HEK293 (cell line): Measurements from ENCODE around the gene WDR72.

Source experiments
- CTCF ChIA-PET: fragments of 350-600 bp; formaldehyde crosslinking; extraction: SDS; loops from one replicate; lab custom pipeline; 2021; ENCODE audit warnings: antibody characterized with exemption; lab: Yijun Ruan, JAX
- POLR2A ChIA-PET: fragments of 300-600 bp; formaldehyde crosslinking; extraction: SDS; loops from one replicate; lab custom pipeline; 2020; ENCODE audit warnings: antibody characterized with exemption, inconsistent platforms; lab: Yijun Ruan, JAX
- H3K27ac ChIP-seq: fragments of 200-500 bp; sonication (Bioruptor generic); 2 replicates; pipeline ENCODE4 v1.5.1; 2014; ENCODE audit warnings: low read depth, low read length, control low read depth, inconsistent platforms; ENCODE audit errors: extremely low read depth
- H3K36me3 ChIP-seq, 2 experiments: fragments of 200-500 bp in 1 of 2; sonication (Bioruptor generic) in 1 of 2; 1 replicate in 1 of 2; 2 replicates in 1 of 2; pipeline ENCODE4 v1.5.1; 2014 to 2017; ENCODE audit warnings: inconsistent platforms in 2 of 2, low read length in 2 of 2; ENCODE audit not compliant: control insufficient read depth in 2 of 2, insufficient read depth in 1 of 2
- H3K4me1 ChIP-seq: fragments of 200-500 bp; sonication (Bioruptor generic); 2 replicates; pipeline ENCODE4 v1.5.1; 2014; ENCODE audit warnings: mild to moderate bottlenecking, low read length, inconsistent platforms; ENCODE audit not compliant: control insufficient read depth, insufficient read depth
- H3K4me3 ChIP-seq: 2 replicates; pipeline ENCODE4 v1.5.1; 2011; ENCODE audit warnings: low read depth, mild to moderate bottlenecking, control low read depth, low read length, moderate library complexity
- H3K9me3 ChIP-seq: fragments of 200-500 bp; sonication (Bioruptor generic); 2 replicates; pipeline ENCODE4 v1.5.1; 2014; ENCODE audit warnings: low read depth, low read length, inconsistent platforms; ENCODE audit not compliant: control insufficient read depth, insufficient read depth
- BCL11B ChIP-seq: fragments of 450-650 bp; formaldehyde crosslinking; IDR thresholded peaks from 2 replicates; pipeline ENCODE4 v1.5.1; 2016; ENCODE audit warnings: low read depth, missing biosample characterization, missing genetic modification characterization
- BCL6B ChIP-seq: fragments of 450-650 bp; formaldehyde crosslinking; IDR thresholded peaks from 2 replicates; pipeline ENCODE4 v1.5.1; 2017; ENCODE audit warnings: missing biosample characterization, missing genetic modification characterization
- FEZF1 ChIP-seq: fragments of 450-650 bp; formaldehyde crosslinking; IDR thresholded peaks from 2 replicates; pipeline ENCODE4 v1.5.1; 2016; ENCODE audit warnings: missing biosample characterization, missing genetic modification characterization
- GLI2 ChIP-seq: fragments of 450-650 bp; formaldehyde crosslinking; IDR thresholded peaks from 2 replicates; pipeline ENCODE4; 2017; ENCODE audit warnings: missing biosample characterization, missing genetic modification characterization, low read depth, borderline replicate concordance
- KLF1 ChIP-seq: fragments of 450-650 bp; formaldehyde crosslinking; IDR thresholded peaks from 2 replicates; pipeline ENCODE4 v1.5.1; 2016; ENCODE audit warnings: missing biosample characterization, missing genetic modification characterization
- KLF16 ChIP-seq: fragments of 450-650 bp; formaldehyde crosslinking; IDR thresholded peaks from 2 replicates; pipeline ENCODE4 v1.5.1; 2017; ENCODE audit warnings: missing biosample characterization, missing genetic modification characterization
- TCF7L2 ChIP-seq: IDR thresholded peaks from 2 replicates; pipeline ENCODE4 v1.6.1; 2011; ENCODE audit warnings: low read depth, mild to moderate bottlenecking, inconsistent platforms, low read length, moderate library complexity, borderline replicate concordance
- TSHZ1 ChIP-seq: fragments of 450-650 bp; formaldehyde crosslinking; IDR thresholded peaks from 2 replicates; pipeline ENCODE4 v1.5.1; 2016; ENCODE audit warnings: missing biosample characterization, missing genetic modification characterization, borderline replicate concordance
- ZBTB1 ChIP-seq: fragments of 450-650 bp; formaldehyde crosslinking; IDR thresholded peaks from 2 replicates; pipeline ENCODE4 v1.5.1; 2016; ENCODE audit warnings: missing biosample characterization, missing genetic modification characterization
- ZBTB17 ChIP-seq: fragments of 450-650 bp; formaldehyde crosslinking; IDR thresholded peaks from 2 replicates; pipeline ENCODE4 v1.5.1; 2016; ENCODE audit warnings: missing biosample characterization, missing genetic modification characterization
- ZNF155 ChIP-seq: fragments of 450-650 bp; formaldehyde crosslinking; IDR thresholded peaks from 2 replicates; pipeline ENCODE4 v1.5.1; 2016; ENCODE audit warnings: missing biosample characterization, missing genetic modification characterization
- ZNF169 ChIP-seq: fragments of 450-650 bp; formaldehyde crosslinking; IDR thresholded peaks from 2 replicates; pipeline ENCODE4 v1.5.1; 2016; ENCODE audit warnings: missing biosample characterization, missing genetic modification characterization
- ZNF214 ChIP-seq: fragments of 450-650 bp; formaldehyde crosslinking; IDR thresholded peaks from 2 replicates; pipeline ENCODE4 v1.5.1; 2017; ENCODE audit warnings: missing biosample characterization, mild to moderate bottlenecking, missing genetic modification characterization, borderline replicate concordance
- ZNF26 ChIP-seq: fragments of 450-650 bp; formaldehyde crosslinking; IDR thresholded peaks from 2 replicates; pipeline ENCODE4 v1.5.1; 2016; ENCODE audit warnings: missing biosample characterization, missing genetic modification characterization
- ZNF391 ChIP-seq: fragments of 450-650 bp; formaldehyde crosslinking; IDR thresholded peaks from 2 replicates; pipeline ENCODE4 v1.5.1; 2016; ENCODE audit warnings: low read depth, missing biosample characterization, missing genetic modification characterization, borderline replicate concordance
- ZNF610 ChIP-seq: fragments of 450-650 bp; formaldehyde crosslinking; IDR thresholded peaks from 2 replicates; pipeline ENCODE4 v1.5.1; 2016; ENCODE audit warnings: missing biosample characterization, missing genetic modification characterization, borderline replicate concordance
- ZNF621 ChIP-seq: fragments of 450-650 bp; formaldehyde crosslinking; IDR thresholded peaks from 2 replicates; pipeline ENCODE4 v1.5.1; 2017; ENCODE audit warnings: missing biosample characterization, missing genetic modification characterization
- ZNF654 ChIP-seq: fragments of 450-650 bp; formaldehyde crosslinking; IDR thresholded peaks from 2 replicates; pipeline ENCODE4 v1.5.1; 2016; ENCODE audit warnings: low read depth, missing biosample characterization, missing genetic modification characterization
- ZSCAN4 ChIP-seq: fragments of 450-650 bp; formaldehyde crosslinking; IDR thresholded peaks from 2 replicates; pipeline ENCODE4 v1.5.1; 2017; ENCODE audit warnings: missing biosample characterization, missing genetic modification characterization

The WDR72 gene

GRCh38 chr15:53759411-53759931 lies at the start of gene WDR72:
WDR72 (minus strand) TSS chr15:53759663; CDS start chr15:53733149, 26,514 bp downstream.
- no peaks in the 10 kb centered on the region for H3K4me1 ChIP-seq
- no peaks in the 10 kb centered on the region for H3K36me3 ChIP-seq
- no peak within 1 kb of the TSS for H3K27ac ChIP-seq
- TF ChIP-seq ZNF654 (tag by site-specific recombination) (no peak), ZNF169 (no peak), ZSCAN4 (tag by site-specific recombination) (no peak), TSHZ1 (tag by site-specific recombination) (no peak), ZBTB17 (no peak)
- TF ChIP-seq, all 188 proteins: peak for 0
- ChIA-PET POLR2A (no interaction called here), CTCF (no interaction called here)
- H3K9me3 ChIP-seq, result no peaks in the 10 kb centered on the region
- no peak within 1 kb of the TSS for H3K4me3 ChIP-seq

GRCh38 chr15:53808058-53808706 lies 48.7 kb upstream of the WDR72 start:
- CTCF ChIA-PET, result interaction anchor here (0.6 to 1.4 kb wide), 7 partner anchors 11 to 554 kb away, joined by 3 to 4 read pairs (median 3); no protein-coding TSS in a partner anchor
- POLR2A ChIA-PET, result no interaction called here

GRCh38 chr15:53807501-53807900 lies 48.0 kb upstream of the WDR72 start:
- Histone ChIP-seq H3K4me3 (no peak overlapping the region), H3K27ac (no peak overlapping the region), H3K9me3 (no peaks in the 10 kb centered on the region), H3K36me3 (no peaks in the 10 kb centered on the region), H3K4me1 (no peaks in the 10 kb centered on the region)
- POLR2A ChIA-PET, result no interaction called here
- TF ChIP-seq ZBTB1 (tag by site-specific recombination) (no peak), FEZF1 (tag by site-specific recombination) (no peak), ZNF155 (tag by site-specific recombination) (no peak), ZNF610 (tag by site-specific recombination) (no peak), TCF7L2 (no peak), KLF16 (tag by site-specific recombination) (no peak), ZNF621 (tag by site-specific recombination) (no peak), KLF1 (tag by site-specific recombination) (no peak), ZNF214 (no peak), BCL6B (tag by site-specific recombination) (no peak), ZNF26 (tag by site-specific recombination) (no peak), BCL11B (tag by site-specific recombination) (no peak)
- CTCF ChIA-PET, result interaction anchor here (0.6 to 1.4 kb wide), 8 partner anchors 11 to 788 kb away, joined by 3 to 4 read pairs (median 3); no protein-coding TSS in a partner anchor

More at GRCh38 chr15:53808058-53808706, 48.7 kb upstream of the WDR72 start:
- no peaks in the 10 kb centered on the region for H3K9me3 ChIP-seq
- TF ChIP-seq ZNF654 (tag by site-specific recombination) (peak; percentile 30), ZNF391 (tag by site-specific recombination) (no peak), GLI2 (no peak)
- TF ChIP-seq, all 188 proteins: peak for 1
- Histone ChIP-seq H3K4me3 (no peak overlapping the region), H3K27ac (no peak overlapping the region), H3K4me1 (no peaks in the 10 kb centered on the region), H3K36me3 (no peaks in the 10 kb centered on the region)
